ENCODE results near the gene CIB2.

DNA sequence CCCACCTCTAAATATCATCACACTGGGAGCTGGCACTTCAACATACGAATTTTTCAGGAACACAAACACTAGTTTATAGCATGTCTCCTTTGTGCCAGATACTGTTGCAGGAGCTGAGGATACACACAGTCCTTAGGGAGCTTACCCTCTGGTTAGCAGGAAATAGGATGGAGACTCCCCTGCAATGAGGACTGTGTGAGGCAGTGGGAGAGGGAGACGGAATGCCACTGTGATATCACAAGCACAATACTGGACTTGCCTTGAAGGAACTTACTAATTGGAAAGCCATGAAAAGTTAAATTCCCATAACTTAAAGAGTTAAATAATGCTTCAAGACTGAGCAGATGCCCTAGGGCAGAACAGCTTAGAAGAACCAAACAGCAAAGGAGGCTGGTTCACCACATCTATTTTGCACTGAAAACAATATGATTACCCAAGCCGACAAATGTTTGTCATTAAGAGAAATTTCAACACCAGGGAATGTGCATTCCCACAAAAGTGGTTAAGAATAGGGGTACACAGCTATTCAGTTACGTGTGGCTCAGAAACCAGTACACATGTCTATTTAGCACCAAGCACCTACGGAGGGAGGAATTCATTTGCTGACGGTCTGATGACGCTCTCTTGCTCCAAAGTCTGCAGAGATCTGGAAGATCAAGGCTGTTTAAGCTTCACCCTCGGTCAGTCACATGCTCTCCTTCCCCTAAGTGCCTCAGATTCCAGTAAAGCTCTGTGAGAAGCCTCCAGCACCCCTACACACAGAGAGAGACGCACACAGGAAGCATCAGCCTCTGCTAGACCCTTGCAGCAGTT is 59.0 kb downstream of the CIB2 start:
- TF ChIP-seq, protein P1, sequence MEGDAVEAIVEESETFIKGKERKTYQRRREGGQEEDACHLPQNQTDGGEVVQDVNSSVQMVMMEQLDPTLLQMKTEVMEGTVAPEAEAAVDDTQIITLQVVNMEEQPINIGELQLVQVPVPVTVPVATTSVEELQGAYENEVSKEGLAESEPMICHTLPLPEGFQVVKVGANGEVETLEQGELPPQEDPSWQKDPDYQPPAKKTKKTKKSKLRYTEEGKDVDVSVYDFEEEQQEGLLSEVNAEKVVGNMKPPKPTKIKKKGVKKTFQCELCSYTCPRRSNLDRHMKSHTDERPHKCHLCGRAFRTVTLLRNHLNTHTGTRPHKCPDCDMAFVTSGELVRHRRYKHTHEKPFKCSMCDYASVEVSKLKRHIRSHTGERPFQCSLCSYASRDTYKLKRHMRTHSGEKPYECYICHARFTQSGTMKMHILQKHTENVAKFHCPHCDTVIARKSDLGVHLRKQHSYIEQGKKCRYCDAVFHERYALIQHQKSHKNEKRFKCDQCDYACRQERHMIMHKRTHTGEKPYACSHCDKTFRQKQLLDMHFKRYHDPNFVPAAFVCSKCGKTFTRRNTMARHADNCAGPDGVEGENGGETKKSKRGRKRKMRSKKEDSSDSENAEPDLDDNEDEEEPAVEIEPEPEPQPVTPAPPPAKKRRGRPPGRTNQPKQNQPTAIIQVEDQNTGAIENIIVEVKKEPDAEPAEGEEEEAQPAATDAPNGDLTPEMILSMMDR (IDR thresholded peaks at IDR 0.05): no peak
- TF ChIP-seq POLR2A (IDR thresholded peaks at IDR 0.05) (peak; percentile 60), POLR2AphosphoS5 (IDR thresholded peaks at IDR 0.05) (peak; percentile 74 to 77 (median 76)), EP300 (IDR thresholded peaks at IDR 0.05; ENCODE audit: low read depth) (peak; percentile 82)

Measured in transverse colon (tissue), 4 donors.